GM12878 (cell line): Measurements from ENCODE around the gene SPP2. TPM values are rescaled to one million over a fixed set of nuclear protein-coding genes. Genes with fewer than 3 reads are reported as not detected.

Source experiments
- ATAC-seq: fragments of 200-7000 bp; cut with Tn5 transposase; 3 replicates; pipeline ENCODE4 v1.9.1; 2020; ENCODE audit warnings: mild to moderate bottlenecking, moderate library complexity
- BruUV-seq: library from RNA; stranded (reverse); fragments of 400-500 nt; replicated peaks from 2 replicates; lab custom pipeline; 2021; lab: Mats Ljungman, UMichigan
- CTCF ChIA-PET: fragments of 300-600 bp; sonication (Branson Sonifier 250); formaldehyde crosslinking; extraction: SDS; loops from one replicate; lab custom pipeline; 2021; ENCODE audit warnings: inconsistent platforms; lab: Yijun Ruan, JAX
- POLR2A ChIA-PET: fragments of 350-600 bp; formaldehyde crosslinking; extraction: SDS; loops from one replicate; lab custom pipeline; 2021; ENCODE audit warnings: inconsistent platforms; lab: Charles Lee
- RAD21 ChIA-PET: fragments of 300-600 bp; sonication (Branson Sonifier 250); formaldehyde crosslinking; loops from one replicate; lab custom pipeline; 2023; ENCODE audit warnings: antibody characterized with exemption; ENCODE audit not compliant: unreplicated experiment; lab: Charles Lee
- SMC1A ChIA-PET: fragments of 300-600 bp; sonication (Branson Sonifier 250); formaldehyde crosslinking; loops from one replicate; lab custom pipeline; 2023; ENCODE audit not compliant: unreplicated experiment, uncharacterized antibody; lab: Charles Lee
- DNase-seq: peaks from one replicate; pipeline ENCODE4 v3.0.0-alpha.2; 2011; ENCODE audit warnings: low read depth, low spot score
- FAIRE-seq: peaks from 3 replicates; lab custom pipeline; 2011; peaks lifted over from hg19 to GRCh38; lab: Jason Lieb, UNC
- H2AFZ ChIP-seq: 2 replicates; pipeline ENCODE4 v1.6.0; 2011; ENCODE audit warnings: low read depth, low read length, control low read depth; ENCODE audit not compliant: control insufficient read depth
- H3K27ac ChIP-seq: 2 replicates; pipeline ENCODE4 v1.5.1; 2011; ENCODE audit warnings: control low read depth; ENCODE audit not compliant: control insufficient read depth, insufficient read depth
- H3K27me3 ChIP-seq, 2 experiments: replicated peaks in 1 of 2; 2 replicates each; pipeline versions ENCODE4 v1.6.0 to v1.6.1; 2011; ENCODE audit warnings: low read length in 1 of 2; ENCODE audit not compliant: control insufficient read depth in 2 of 2, insufficient read depth in 2 of 2
- H3K36me3 ChIP-seq, 2 experiments: 2 replicates each; pipeline ENCODE4 v1.5.1; 2011; ENCODE audit warnings: low read length in 1 of 2; ENCODE audit not compliant: control insufficient read depth in 2 of 2, insufficient read depth in 2 of 2
- H3K4me1 ChIP-seq: 2 replicates; pipeline ENCODE4 v1.6.1; 2011; ENCODE audit warnings: mild to moderate bottlenecking, low read length, moderate library complexity, mixed read lengths; ENCODE audit not compliant: control insufficient read depth, insufficient read depth
- H3K4me2 ChIP-seq: 2 replicates; pipeline ENCODE4 v1.6.0; 2011; ENCODE audit warnings: control low read depth; ENCODE audit not compliant: control insufficient read depth, insufficient read depth
- H3K4me3 ChIP-seq: fragments of 200-600 bp; sonication (generic); 2 replicates; pipeline ENCODE4 v1.5.1; 2016
- H3K79me2 ChIP-seq: 2 replicates; pipeline ENCODE4 v1.6.0; 2011; ENCODE audit warnings: low read length; ENCODE audit not compliant: control insufficient read depth, insufficient read depth
- H3K9ac ChIP-seq: 2 replicates; pipeline ENCODE4 v1.8.0; 2011; ENCODE audit warnings: low read length, control low read depth, mixed read lengths; ENCODE audit not compliant: control insufficient read depth, insufficient read depth
- H3K9me3 ChIP-seq: replicated peaks from 3 replicates; pipeline ENCODE4 v1.5.1; 2011; ENCODE audit warnings: mild to moderate bottlenecking, low read length; ENCODE audit not compliant: control insufficient read depth, insufficient read depth
- H4K20me1 ChIP-seq: 2 replicates; pipeline ENCODE4 v1.6.0; 2011; ENCODE audit not compliant: control insufficient read depth, insufficient read depth
- ESRRA ChIP-seq: IDR thresholded peaks from 2 replicates; pipeline ENCODE4 v1.6.1; 2012; ENCODE audit warnings: mild to moderate bottlenecking, low read length, improper control_type of control experiment
- GATAD2B ChIP-seq: fragments of 450-650 bp; conservative IDR thresholded peaks from 2 replicates; pipeline ENCODE4 v1.6.1; 2017; ENCODE audit warnings: low read depth, mild to moderate bottlenecking, moderate library complexity
- HDGF ChIP-seq: fragments of 450-650 bp; IDR thresholded peaks from 2 replicates; pipeline ENCODE4 v1.6.1; 2016; ENCODE audit warnings: antibody characterized with exemption
- KAT2A ChIP-seq: conservative IDR thresholded peaks from 2 replicates; pipeline ENCODE4 v1.6.1; 2011; ENCODE audit warnings: low read depth, low read length; ENCODE audit not compliant: control insufficient read depth
- KLF5 ChIP-seq: fragments of 450-650 bp; IDR thresholded peaks from 2 replicates; pipeline ENCODE4 v1.6.1; 2014; ENCODE audit warnings: mild to moderate bottlenecking; ENCODE audit not compliant: partially characterized antibody
- PML ChIP-seq: IDR thresholded peaks from 2 replicates; pipeline ENCODE4 v1.6.1; 2012; ENCODE audit warnings: low read length, inconsistent platforms
- POLR2A ChIP-seq: IDR thresholded peaks from 2 replicates; pipeline ENCODE4 v1.6.1; 2011; ENCODE audit warnings: low read depth, mild to moderate bottlenecking, low read length
- SMAD1 ChIP-seq: fragments of 450-650 bp; IDR thresholded peaks from 2 replicates; pipeline ENCODE4 v1.6.1; 2018; ENCODE audit warnings: mild to moderate bottlenecking, low read depth; ENCODE audit not compliant: partially characterized antibody
- STAT3 ChIP-seq: IDR thresholded peaks from 2 replicates; pipeline ENCODE4 v1.6.1; 2011; ENCODE audit warnings: low read depth, low read length, improper control_type of control experiment
- SUZ12 ChIP-seq: fragments of 200-600 bp; sonication (generic); IDR thresholded peaks from one replicate; pipeline ENCODE4 v1.6.1; 2018; ENCODE audit warnings: antibody characterized with exemption, mild to moderate bottlenecking; ENCODE audit not compliant: unreplicated experiment
- TCF3 ChIP-seq: IDR thresholded peaks from 2 replicates; pipeline ENCODE4 v1.6.1; 2012; ENCODE audit warnings: low read depth, mild to moderate bottlenecking, low read length, borderline replicate concordance; ENCODE audit not compliant: insufficient read depth
- ZNF207 ChIP-seq: fragments of 450-650 bp; IDR thresholded peaks from 2 replicates; pipeline ENCODE4 v1.6.1; 2014; ENCODE audit warnings: antibody characterized with exemption, mild to moderate bottlenecking, borderline replicate concordance
- ZNF592 ChIP-seq: fragments of 450-650 bp; IDR thresholded peaks from 2 replicates; pipeline ENCODE4 v1.6.1; 2017; ENCODE audit warnings: mild to moderate bottlenecking, moderate library complexity
- WGBS: methylation state at CpG from one replicate; pipeline ENCODE4 v1.1.6; 2016; ENCODE audit warnings: low lambda C conversion rate; ENCODE audit not compliant: insufficient replicate concordance, insufficient coverage; ENCODE audit errors: missing lambda C conversion rate; 5-methylcytosine and 5-hydroxymethylcytosine counted together
- in situ Hi-C: fragments of 300-500 bp; cut with MboI; formaldehyde crosslinking; loops from 9 replicates; pipeline ENCODE4 v1.14.3; 2018; ENCODE audit warnings: mixed read lengths
- intact Hi-C: fragments of 100-400 bp; cut with micrococcal nuclease; formaldehyde crosslinking; loops from one replicate; pipeline ENCODE4 v1.14.2; 2022; ENCODE audit not compliant: unreplicated experiment
- polyA plus RNA-seq, 11 experiments: library from polyadenylated mRNA; depleted of rRNA in 4 of 11; unstranded in 6 of 11; stranded (reverse) in 5 of 11; fragments of >200 nt; fragmentation: Nextera tagmentation in 4 of 11; fragmentation: Illumina TruSeq in 1 of 11; extraction: Ambion mirVana in 4 of 11; extraction: Trizol in 1 of 11; gene quantifications; 1 replicate in 1 of 11; 2 replicates in 10 of 11; pipeline versions ENCODE4 v1.2.1 to v1.2.3, GENCODE V29; 2011 to 2016; ENCODE audit warnings: inconsistent platforms in 2 of 11, missing spikeins in 2 of 11, low read depth in 1 of 11
- total RNA-seq, 4 experiments: library from RNA; depleted of rRNA in 3 of 4; stranded (reverse); fragments of >200 nt in 3 of 4; fragmentation: Illumina TruSeq in 1 of 4; extraction: Trizol in 1 of 4; gene quantifications; 2 replicates each; pipeline versions ENCODE4 v1.2.1 to v1.2.3, GENCODE V29; 2013 to 2021
- TF ChIP-seq, protein P1 (sequence below): IDR thresholded peaks from 2 replicates; pipeline ENCODE4 v1.6.1; 2012; ENCODE audit warnings: low read length, inconsistent platforms
- TF ChIP-seq, protein P2 (sequence below): fragments of 450-650 bp; IDR thresholded peaks from 2 replicates; pipeline ENCODE4 v1.6.1; 2017; ENCODE audit warnings: borderline replicate concordance

Gene SPP2
- total and polyA plus RNA-seq, 10 of the 15 experiments (the other 5 are each of a cell fraction or from before 2014, with no cell fraction given), result not detected

DNA sequence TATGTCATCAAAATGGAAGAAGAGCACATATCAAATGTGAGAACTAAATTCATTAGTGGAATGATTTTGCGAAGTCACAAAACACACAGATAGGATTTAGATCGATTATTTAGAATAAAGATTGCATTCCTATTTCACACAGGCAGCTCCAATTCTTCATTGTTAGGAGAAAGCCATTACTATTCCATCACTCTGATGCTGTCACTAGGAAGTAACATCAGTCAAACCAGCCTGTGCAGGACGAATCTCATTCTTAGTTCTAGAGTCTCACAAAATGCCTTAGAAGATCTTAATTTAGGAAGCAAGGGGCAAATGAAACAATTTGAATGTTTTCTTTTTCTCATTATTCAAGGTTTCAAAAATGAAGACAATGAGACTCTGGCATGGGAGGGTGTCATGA, 44.0 kb upstream of the SPP2 start:
- DNase-seq, result no peak
- Histone ChIP-seq H3K4me2 (no peak overlapping the region), H2AFZ (no peak overlapping the region), H3K27me3 (peaks cover 0 to 5% of the 10 kb centered on the region in 2 experiments; a peak in 3 of 4 replicates), H3K36me3 (no peaks in the 10 kb centered on the region), H3K9me3 (no peaks in the 10 kb centered on the region), H3K4me1 (no peaks in the 10 kb centered on the region), H3K79me2 (no peaks in the 10 kb centered on the region), H3K4me3 (no peak overlapping the region), H3K9ac (no peak overlapping the region), H4K20me1 (no peaks in the 10 kb centered on the region), H3K27ac (no peak overlapping the region)
- FAIRE-seq, result no peak
- WGBS, result 31% methylated on average over 3 of the region's 3 CpGs
- ATAC-seq, result no peak
- intact Hi-C loops, result no loop called here
- no peak for TF ChIP-seq STAT3
- TF ChIP-seq, protein P1, sequence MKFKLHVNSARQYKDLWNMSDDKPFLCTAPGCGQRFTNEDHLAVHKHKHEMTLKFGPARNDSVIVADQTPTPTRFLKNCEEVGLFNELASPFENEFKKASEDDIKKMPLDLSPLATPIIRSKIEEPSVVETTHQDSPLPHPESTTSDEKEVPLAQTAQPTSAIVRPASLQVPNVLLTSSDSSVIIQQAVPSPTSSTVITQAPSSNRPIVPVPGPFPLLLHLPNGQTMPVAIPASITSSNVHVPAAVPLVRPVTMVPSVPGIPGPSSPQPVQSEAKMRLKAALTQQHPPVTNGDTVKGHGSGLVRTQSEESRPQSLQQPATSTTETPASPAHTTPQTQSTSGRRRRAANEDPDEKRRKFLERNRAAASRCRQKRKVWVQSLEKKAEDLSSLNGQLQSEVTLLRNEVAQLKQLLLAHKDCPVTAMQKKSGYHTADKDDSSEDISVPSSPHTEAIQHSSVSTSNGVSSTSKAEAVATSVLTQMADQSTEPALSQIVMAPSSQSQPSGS, result no peak
- TF ChIP-seq ZNF207, result no peak
- TF ChIP-seq KAT2A, result no peak
- no peak for TF ChIP-seq HDGF
- TF ChIP-seq SUZ12, result no peak
- TF ChIP-seq ZNF592, result no peak
- no peak for TF ChIP-seq PML
- TF ChIP-seq GATAD2B, result no peak
- TF ChIP-seq ESRRA, result no peak
- TF ChIP-seq TCF3, result no peak
- no peak for TF ChIP-seq POLR2A
- TF ChIP-seq KLF5, result no peak
- TF ChIP-seq SMAD1, result no peak
- TF ChIP-seq, protein P2, sequence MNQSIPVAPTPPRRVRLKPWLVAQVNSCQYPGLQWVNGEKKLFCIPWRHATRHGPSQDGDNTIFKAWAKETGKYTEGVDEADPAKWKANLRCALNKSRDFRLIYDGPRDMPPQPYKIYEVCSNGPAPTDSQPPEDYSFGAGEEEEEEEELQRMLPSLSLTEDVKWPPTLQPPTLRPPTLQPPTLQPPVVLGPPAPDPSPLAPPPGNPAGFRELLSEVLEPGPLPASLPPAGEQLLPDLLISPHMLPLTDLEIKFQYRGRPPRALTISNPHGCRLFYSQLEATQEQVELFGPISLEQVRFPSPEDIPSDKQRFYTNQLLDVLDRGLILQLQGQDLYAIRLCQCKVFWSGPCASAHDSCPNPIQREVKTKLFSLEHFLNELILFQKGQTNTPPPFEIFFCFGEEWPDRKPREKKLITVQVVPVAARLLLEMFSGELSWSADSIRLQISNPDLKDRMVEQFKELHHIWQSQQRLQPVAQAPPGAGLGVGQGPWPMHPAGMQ, result no peak
- ChIA-PET RAD21 (no interaction called here), POLR2A (no interaction called here), CTCF (no interaction called here), SMC1A (no interaction called here)
- no TSS peak for BruUV-seq
- in situ Hi-C loops, result no loop called here
